ENCODE data around the gene EXD3.

EXD3 gene

DNA sequence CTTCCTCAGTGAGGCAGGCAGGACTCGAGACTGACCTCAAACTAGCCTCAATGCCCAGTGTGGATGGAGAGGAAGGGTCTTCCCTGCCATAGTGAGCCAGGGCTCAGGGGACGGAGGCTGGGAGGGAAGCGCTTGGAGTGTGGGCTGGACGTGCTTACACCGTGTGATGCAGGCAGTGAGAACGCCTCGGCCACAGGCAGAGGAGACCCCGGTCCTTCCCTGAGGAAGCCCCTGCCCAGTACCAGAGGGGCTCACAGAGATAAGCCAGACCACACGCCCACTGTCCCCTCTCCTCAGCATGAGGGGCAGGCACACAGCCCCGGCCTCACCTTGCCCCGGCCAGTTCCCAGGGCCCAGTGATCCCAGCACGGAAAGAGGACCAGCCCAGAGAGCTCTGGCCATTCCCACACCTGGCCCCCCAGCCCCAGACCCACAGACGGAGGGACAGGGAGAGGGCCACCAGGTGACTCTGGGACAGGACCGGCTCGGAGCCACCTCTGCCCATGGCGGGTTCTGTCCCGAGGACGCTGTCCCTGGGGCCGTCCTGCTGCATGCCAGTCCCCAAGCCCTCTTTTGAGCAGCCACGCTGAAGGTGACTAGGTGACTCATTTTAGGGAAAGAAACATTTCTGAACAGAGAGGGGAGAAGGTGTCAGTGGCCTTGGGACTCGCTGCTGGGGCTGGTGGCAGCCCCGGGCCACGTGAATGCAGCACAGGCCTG is 42.2 kb upstream of the EXD3 start:
- Histone ChIP-seq H3K27ac (no peak overlapping the region), H3K4me3 (no peak overlapping the region)
- TF ChIP-seq, protein P1, sequence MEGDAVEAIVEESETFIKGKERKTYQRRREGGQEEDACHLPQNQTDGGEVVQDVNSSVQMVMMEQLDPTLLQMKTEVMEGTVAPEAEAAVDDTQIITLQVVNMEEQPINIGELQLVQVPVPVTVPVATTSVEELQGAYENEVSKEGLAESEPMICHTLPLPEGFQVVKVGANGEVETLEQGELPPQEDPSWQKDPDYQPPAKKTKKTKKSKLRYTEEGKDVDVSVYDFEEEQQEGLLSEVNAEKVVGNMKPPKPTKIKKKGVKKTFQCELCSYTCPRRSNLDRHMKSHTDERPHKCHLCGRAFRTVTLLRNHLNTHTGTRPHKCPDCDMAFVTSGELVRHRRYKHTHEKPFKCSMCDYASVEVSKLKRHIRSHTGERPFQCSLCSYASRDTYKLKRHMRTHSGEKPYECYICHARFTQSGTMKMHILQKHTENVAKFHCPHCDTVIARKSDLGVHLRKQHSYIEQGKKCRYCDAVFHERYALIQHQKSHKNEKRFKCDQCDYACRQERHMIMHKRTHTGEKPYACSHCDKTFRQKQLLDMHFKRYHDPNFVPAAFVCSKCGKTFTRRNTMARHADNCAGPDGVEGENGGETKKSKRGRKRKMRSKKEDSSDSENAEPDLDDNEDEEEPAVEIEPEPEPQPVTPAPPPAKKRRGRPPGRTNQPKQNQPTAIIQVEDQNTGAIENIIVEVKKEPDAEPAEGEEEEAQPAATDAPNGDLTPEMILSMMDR (IDR thresholded peaks at IDR 0.05) = no peak
- DNase-seq (ENCODE audit: low spot score) = peak; percentile 60

GRCh38 chr9:137464291-137464999 is 41.5 kb upstream of the EXD3 start:
- Histone ChIP-seq H3K4me3 (no peak overlapping the region), H3K27ac (no peak overlapping the region)
- DNase-seq (ENCODE audit: low spot score) = peak; percentile 65
- TF ChIP-seq, protein P1 (IDR thresholded peaks at IDR 0.05) = no peak

DNA sequence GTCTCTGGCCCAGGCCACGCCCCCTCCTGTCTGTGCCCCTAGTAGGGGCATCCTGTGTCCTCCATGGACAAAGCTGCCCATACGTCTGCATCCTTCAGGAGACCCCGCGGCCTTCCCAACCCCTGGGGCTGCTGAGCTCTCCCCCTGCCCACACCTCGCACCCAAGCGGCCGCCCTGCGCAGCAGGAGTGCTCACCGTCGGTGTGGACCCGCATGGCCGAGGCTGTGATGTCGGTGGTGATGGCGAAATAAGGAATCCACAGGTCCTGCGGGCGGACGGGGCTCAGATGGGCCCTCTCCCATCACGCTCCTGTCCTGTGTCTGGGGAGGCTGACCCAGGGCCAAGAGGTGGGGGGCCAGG is 40.9 kb upstream of the EXD3 start:
- DNase-seq (ENCODE audit: low spot score) = no peak
- TF ChIP-seq, protein P1 (IDR thresholded peaks at IDR 0.05) = no peak
- Histone ChIP-seq H3K4me3 (no peak overlapping the region), H3K27ac (no peak overlapping the region)

GRCh38 chr9:137462986-137463930 is 40.3 kb upstream of the EXD3 start:
- DNase-seq (ENCODE audit: low spot score) = peak; percentile 72
- TF ChIP-seq, protein P1 (IDR thresholded peaks at IDR 0.05) = no peak
- H3K27ac ChIP-seq = no peak overlapping the region
- no peak overlapping the region for H3K4me3 ChIP-seq

DNA sequence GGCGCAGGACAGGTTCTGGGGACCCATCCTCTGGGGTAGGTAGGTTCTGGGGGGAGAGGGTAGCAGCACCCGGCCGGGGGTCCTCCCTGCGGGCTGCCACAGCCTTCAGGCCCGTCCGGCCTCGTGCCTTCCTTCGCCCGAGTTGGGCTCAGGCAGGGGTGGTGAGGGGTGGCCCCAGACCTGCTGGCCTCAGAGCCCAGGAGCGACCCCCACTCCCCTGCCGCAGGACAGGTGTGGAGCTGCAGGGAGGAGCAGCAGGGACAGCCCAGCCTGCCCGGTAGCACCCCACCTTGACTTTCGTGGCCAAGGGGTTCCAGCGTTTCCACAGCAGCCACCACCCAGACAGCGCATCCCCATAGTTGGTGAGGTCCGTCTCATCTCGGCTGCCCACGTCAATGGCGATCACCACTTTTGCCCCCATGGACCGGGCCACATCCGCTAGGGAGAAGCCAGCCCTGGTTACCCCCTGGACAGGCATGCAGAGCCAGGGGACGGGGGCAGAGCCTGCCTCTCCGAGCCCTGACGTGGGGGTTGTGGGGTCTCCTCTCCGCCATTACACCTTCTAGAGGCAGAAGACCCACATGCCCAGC is 39.5 kb upstream of the EXD3 start:
- Histone ChIP-seq H3K4me3 (no peak overlapping the region), H3K27ac (no peak overlapping the region)
- TF ChIP-seq, protein P1 (IDR thresholded peaks at IDR 0.05) = no peak
- DNase-seq (ENCODE audit: low spot score) = peak; percentile 72

DNA sequence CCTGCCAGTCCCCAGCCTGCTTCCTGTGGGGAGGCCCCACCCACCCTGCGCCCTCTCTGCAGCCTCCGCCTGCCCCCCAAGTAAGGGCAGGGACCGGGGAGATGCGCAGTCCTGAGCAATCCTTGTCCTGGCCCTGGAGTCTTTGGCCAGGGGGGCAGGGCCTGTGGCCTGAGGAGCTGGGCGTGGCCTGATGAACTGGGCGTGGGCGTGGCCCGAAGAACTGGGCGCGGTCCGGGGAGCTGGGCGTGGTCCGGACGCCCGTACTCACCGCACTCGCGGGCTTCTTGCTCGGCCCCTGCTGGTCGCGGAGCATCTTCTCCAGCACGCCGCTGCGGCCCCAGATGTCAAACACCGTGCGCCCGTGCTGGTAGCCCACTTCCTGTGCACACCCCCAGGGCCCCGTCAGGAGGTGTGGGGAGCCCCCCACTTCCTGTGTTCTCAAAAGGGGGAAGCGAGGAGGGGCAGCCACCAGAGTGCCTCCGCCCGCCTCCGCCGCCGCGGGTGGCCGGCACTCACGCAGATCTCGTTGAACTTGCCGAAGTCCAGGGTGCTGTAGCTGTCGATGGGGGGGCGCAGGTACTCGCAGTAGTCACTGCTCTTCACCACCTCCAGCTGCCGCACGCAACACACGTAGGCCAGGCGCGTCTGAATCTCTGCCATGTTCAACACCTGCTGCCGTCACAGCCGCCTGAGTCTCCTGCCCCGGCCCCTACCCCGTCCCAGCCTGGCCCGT is 38.9 kb upstream of the EXD3 start:
- DNase-seq (ENCODE audit: low spot score) = peak; percentile 77
- Histone ChIP-seq H3K4me3 (peak overlapping the region; percentile 40), H3K27ac (no peak overlapping the region)
- TF ChIP-seq, protein P1 (IDR thresholded peaks at IDR 0.05) = no peak
